Ecto neural progenitor cell (in vitro differentiated cells): ENCODE data around the gene BBS9.
"Not testable (repeated sequence)": the region's sequence is repeated elsewhere in the genome, so short reads cannot be mapped to it uniquely, and the experiment has no call there.

ENCODE experiments used
- DNase-seq: peaks from one replicate; pipeline ENCODE4 v3.0.0-alpha.2; 2018; ENCODE audit warnings: low spot score

The BBS9 gene

DNA sequence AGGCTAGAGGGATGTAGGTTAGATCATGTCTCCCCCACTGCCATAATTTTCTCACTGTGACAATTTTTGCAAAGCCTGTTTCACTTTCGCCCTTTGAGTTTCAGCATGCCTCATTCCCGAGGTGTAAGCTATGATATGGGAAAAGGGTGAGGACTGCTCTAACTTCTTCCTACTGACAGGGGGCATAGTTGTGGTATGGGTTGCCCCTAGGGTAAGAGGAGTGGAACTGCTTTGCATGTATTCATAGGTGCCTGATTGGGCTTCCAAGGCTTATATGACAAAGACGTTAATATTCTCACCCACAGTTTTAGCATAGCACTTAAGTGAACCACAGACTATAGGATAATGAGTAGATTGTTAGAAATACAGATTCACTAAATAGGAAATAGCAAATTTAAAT lies 148.7 kb downstream of the BBS9 start:
- no peak for DNase-seq

DNA sequence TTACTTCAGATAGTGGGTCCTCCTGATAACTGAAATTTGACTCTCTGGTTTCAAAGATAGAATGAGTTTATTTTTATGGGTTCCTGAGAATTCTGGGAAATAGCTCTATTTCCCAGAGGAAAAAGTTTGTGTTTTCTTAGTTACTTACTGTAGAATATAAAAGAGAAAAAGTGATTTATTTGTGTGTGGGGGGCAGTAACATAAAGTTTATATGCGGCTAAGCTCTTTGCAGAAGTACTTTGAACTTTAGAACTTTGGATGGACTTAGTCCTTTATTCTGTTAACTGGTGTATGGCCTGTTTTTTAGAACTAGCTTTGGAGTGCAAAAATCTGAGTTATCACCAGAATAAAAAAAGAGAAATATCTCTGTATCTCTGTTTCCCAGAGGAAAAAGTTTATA lies 157.1 kb downstream of the BBS9 start:
- DNase-seq, result no peak

DNA sequence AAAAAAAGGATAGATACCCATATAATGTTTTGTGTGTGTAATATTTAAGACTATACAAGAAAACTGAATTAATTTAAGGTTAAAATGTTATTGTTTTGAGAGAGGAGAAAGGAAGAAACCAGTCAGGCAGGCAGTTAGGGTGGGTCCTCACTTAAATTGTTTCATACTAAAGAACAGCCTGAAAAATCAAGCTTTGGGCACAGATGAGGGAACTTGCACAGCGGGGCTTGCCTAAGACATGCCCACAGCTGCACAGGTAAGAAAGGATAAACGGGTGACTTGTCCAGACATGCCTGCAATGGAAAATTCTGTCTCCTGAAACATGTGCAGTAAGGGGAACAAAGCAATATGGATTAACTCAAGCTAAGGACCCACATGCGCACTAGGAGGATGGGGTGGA lies 158.4 kb downstream of the BBS9 start:
- no peak for DNase-seq

DNA sequence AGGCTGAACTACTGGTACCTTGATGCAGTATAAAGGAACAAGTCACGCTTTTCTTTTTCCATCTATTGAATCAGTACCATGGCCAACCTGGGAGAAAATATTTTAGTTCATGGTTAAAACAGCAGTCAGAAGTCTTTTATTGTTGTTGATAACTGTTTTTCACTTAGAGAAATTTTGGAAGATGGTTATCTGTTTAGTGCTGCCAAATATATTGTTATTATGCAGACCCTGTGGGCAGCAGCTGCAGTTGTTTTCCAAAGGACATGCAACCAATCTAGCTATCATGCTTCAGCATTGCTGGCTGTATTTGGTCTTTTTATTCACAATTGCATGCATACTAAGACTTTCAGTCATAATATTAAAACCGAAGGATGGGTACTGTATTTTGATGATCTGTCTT lies 169.5 kb downstream of the BBS9 start:
- DNase-seq, result no peak

DNA sequence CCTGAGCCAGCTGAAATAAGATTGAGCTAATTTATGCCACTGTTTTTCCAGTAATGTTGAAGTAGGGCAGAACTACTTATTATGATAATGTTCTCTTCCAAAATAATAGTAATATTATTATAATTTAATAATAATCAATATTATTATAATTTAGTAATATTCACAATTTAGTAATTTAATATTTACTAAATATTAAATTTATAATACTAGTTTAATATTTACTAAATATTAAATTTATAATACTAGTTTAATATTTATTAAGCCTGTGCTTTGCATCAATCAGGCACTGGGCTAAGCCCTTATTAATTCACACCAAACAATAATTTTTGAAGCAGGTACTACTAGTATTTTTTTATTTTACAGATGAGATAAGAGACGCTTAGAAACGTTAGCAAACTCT lies 170.1 kb downstream of the BBS9 start:
- DNase-seq, result no peak

DNA sequence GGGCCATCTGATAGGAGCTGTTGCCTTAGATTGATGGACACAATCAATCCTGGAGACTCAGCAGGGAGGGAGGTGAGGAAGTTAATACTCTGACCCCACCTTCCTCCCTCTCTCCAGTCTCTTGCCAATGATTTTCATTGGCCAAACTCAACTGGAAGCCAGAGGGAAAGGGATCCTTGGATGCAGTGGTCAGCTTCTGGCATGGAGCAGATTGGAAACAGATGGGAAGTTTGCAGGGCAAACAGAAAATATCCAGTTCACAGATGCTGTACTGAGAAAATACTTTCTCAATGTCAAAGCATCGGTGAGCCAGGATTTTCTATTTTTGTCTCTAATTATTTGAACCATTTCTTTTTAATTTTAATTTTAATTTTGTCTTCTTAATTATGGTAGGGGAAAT lies 170.8 kb downstream of the BBS9 start:
- no peak for DNase-seq

DNA sequence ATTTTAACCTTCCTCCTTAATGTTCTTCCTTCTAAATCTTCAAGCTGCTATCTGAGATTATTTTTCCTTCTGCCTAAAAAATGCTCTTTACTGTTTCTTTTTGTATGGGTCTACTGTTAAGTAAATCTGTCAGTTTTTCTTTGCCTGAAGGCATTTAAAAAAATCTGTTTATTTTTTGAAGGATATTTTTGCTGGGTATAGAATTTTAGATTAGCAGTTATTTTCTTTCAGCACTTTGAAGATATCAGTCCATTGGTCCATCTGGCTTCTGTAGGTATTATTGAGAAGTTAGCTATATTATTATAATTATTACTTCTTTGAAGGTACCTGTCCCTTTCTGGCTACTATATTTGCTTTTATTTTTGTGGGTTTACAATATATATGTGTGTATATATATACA lies 171.4 kb downstream of the BBS9 start:
- DNase-seq, result no peak

DNA sequence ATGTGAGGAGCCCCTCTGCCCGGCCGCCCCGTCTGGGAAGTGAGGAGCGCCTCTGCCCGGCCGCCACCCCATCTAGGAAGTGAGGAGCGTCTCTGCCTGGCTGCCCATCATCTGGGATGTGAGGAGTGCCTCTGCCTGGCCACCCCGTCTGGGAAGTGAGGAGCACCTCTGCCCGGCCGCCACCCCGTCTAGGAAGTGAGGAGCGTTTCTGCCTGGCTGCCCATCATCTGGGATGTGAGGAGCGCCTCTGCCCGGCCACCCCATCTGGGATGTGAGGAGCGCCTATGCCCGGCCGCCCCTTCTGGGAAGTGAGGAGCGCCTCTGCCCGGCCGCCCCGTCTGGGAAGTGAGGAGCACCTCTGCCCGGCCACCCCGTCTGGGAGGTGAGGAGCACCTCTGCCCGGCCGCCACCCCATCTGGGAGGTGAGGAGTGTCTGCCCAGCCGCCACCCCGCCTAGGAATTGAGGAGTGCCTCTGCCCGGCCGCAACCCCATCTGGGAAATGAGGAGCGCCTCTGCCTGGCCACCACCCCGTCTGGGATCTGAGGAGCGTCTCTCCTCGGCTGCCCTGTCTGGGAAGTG lies 174.7 kb downstream of the BBS9 start:
- not testable (repeated sequence) for DNase-seq

DNA sequence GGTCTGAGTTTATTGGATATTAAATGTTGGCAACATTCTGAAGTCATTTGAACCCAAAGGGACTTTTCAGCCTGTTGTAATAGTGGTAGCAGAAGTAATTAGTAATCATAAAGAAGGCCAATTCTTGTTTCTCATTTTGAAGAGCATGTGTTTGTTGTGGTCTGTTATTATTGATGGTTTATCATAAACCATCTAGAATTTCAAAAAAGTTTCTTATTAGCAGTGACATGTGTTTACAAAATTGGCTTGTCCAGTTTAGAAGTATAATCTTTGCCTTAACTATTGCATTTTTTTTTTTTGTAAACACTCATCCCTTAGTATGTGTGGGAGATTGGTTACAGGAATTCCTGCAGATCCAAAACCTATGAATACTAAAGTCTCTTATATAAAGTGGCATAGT lies 177.8 kb downstream of the BBS9 start:
- DNase-seq, result no peak

DNA sequence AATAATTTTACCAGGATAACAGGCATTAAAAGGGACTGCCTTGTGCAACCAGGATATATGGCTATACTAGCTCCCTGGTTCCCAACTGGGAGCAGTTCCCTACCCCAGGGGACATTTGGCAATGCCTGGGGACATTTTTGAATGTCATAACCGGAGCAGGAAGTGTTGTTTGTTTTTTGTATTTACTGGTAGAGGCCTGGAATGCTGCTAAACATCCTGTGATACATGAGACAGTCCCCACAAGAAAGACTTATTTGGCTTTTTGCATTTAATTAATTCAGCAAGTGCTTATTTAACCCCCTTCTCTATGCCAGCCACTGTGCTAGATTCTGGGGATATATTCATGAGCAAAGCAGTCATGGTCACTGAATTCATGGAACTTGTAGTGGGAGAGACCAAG lies 181.2 kb downstream of the BBS9 start:
- DNase-seq, result no peak

DNA sequence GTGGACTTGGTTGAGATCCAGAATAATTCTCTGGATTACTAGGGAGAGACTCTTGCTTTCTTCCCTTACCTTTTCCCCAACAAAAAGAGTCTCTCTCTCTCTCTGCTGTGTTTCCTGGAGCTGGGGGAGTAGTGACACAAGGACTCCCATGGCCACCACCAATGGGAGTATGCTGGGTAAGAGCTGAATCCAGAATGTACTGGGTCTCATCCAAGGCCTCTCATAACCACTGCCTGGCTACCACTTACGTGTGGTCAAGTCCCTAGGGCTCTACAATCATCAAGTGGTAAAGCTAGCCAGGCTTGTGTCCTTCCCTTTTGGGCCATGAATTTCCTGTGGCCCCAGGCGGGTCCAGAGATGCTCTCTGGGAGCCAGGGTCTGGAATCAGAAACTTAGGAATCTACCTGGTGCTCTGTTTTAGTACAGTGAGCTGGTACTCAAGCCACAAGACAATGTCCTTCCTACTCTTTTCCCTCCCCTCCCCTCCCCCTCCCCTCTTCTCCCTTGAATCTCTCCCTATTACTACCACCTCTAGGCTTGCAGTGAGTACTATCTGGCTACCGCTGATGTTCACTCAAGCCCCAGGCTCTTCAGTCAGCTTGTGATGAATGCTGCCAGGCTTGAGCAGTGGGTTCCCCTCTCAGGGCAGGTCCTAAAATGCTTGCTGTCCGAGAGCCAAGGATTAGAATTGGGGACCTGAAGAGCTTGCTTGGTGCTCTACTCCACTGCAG lies 196.6 kb downstream of the BBS9 start:
- no peak for DNase-seq

DNA sequence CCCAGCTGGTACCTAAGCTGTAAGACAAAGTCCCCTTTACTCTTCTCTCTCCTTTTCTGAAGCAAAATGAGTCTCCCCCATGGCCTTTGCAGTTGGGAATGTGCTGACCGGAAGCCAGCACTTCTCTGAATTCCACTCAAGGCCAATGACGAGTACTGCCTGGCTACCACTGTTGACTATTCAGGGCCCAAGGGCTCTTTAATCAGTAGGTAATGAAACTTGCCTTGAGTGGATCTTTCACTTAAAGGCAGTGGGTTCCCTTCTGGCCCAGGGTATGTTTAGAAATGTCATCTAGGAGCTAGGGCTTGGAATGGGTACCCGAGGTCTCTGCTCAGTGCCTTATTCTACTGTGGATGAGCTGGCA lies 197.1 kb downstream of the BBS9 start:
- no peak for DNase-seq

DNA sequence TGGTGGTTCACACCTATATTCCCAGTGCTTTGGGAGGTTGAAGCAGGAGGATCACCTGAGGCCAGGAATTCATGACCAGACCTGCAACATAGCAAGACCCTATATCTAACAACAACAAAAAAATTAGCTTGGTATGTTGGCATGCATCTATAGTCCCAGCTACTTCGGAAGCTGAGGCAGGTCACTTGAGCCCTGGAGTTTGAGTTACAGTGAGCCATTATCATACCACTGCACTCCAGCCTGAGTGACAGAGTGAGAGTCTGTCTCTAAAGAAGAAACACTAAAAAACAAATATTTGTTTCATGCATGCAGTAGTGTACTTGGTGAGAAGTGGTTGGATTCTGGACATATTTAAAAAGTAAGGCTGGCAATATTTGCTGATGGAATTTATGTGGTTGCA lies 198.1 kb downstream of the BBS9 start:
- DNase-seq, result no peak

DNA sequence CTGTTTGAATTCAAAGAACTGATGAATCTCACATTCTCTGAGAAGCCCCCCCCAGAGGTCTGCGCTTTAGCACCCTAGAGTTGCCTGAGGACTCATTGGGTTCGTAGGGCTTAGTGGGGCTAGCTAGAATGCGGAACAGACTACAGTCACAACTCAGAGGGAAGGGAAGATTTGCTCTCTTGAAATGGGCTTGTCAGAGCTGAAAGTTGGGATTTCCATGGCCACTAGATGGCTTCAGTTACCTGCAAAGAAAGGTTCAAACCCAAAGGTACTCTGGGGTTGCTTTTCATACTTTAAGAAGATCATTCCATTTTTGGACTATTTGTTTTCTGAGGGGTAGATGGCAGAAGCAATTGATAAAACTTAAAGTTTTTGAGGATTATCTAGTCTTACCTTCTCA lies 205.0 kb downstream of the BBS9 start:
- no peak for DNase-seq

DNA sequence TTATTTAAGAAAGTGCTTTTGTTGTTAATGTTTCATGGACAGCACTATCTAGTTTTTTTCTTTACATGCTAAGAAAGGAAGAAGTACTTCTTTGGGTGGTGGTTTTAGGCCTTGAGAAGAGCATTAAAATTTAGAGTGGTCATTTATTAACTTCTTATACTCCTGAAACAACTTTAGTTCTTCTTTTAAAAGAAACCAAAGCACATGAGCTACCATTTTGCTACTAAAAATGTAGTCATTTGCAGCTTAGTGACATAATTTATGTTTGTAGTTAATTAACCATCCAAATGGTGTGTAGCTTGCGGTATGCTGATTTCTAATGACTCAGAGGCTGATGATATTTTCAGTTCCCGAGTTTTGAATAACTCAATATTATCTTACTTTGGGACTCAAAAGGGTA lies 207.5 kb downstream of the BBS9 start:
- DNase-seq, result no peak

DNA sequence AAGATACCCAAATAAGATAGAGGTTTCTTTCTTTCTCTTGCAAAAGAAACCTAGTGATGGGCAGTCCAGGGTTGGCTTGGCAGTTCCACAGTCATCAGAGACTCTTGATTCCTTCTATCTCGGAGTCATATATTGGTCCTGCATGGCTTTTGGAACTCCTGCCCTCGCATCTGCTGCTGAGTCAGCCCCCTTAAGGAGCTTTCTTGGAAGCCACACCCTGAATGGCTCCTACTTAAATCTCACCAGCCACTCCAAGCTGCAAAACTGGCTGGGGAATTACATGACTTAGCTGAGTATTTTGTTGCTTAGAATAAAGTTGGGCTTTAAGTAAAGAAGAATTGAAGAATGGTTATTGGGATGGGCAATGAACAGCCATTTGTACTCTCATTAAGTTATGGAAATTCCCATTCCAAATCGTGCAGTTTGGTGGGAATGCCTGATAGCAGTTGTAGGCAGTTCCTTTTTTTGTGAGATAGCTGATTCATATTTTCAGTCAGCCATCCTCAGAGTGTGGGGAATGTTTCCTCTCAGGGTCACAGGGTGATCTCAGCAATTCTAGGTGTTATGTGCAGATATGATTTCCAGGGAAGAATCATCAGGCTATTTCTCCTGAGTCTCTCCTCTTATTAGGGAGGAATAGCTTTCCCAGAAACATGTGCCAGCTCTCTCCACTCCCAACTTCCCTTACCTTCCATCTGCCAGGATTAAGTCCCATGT lies 209.9 kb downstream of the BBS9 start:
- no peak for DNase-seq

DNA sequence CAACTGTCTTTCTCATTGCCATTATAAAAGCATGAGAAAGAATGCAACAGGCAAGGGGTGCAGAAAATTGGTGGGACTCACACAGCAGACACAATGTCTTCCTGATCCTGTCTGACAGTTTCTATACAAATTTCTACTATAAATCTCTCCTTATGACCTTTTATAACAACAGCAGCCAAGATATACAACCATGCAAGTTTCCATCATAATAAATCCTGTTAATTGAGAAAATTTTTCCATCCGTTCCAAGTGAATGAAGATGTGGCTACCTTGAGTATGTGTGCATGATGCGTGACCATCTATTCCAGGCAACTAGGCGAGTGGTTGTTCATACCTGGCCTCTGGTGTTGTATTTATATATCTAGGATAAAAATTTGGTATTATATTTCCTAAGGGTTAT lies 216.7 kb downstream of the BBS9 start:
- DNase-seq, result no peak

DNA sequence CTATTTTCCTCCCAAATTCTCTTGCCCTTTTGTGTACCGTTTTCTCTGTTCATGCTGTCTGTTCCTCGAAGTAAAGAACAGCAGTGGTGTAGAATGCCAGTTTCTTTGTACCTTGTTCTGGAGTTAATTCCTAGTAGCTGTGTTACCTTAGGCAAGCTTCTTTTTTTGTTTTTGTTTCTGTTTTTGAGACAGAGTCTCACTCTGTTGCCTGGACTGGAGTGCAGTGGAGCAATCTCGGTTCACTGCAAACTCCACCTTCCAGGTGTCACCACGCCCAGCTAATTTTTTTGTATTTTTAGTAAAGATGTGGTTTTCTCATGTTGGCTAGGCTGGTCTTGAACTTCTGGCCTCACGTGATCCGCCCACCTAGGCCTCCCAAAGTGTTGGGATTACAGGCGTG lies 221.2 kb downstream of the BBS9 start:
- no peak for DNase-seq

DNA sequence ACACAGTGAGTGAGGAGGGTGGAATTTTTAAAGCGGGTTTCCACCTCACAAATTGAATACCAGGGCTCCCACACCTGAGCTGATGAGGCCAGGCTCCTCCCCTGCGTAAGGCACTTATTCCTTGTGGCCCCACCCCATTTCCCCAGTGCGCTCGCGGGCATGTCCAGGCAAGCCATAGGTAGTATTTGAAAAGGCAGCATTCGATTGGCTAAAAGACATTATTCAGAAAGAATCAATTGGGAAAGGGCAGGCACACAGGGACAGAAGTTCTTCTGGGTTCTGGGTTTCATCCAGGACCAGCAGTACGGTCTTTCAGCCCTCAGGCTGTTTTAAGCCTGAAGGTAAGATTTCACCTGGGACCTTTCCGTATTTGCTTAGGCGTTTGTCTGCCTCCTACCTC lies 222.3 kb downstream of the BBS9 start:
- DNase-seq, result peak; percentile 72

DNA sequence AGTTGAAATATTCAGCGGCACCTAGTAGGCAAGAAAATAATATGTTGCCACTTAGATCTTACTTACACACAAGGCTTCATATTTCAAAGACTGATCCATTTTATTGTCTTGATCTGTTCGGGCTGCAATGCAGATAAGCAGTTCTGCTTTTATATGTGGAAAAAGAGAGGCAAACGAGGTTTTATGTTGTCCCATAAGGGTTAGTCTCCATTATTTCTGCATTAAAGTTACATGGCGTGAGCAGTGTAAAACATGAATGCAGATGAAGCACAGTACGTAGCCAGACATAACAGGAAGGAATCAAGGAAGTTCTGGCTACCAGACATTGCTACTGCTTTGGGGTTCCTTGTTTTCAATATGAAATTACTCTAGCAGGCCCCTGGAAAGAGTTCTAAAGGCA lies 224.8 kb downstream of the BBS9 start:
- no peak for DNase-seq

DNA sequence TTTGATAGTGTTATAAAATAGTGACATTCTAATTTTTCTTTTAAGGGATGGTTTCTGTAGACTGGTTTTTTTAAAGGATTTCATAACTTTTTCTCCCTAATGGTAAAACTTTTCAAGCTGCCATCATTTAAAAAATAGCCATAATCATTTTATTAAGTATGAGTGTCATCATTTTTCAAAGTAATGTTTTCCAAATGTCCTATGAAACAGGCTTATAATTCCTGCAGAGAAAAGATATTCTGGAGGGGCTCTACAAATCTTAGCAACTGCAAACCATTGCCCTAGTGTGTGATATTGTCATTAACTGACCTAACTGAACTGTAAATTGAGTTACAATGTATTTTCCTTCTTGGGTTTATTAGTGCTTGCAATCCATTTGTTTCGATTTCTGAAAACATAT lies 226.0 kb downstream of the BBS9 start:
- no peak for DNase-seq

DNA sequence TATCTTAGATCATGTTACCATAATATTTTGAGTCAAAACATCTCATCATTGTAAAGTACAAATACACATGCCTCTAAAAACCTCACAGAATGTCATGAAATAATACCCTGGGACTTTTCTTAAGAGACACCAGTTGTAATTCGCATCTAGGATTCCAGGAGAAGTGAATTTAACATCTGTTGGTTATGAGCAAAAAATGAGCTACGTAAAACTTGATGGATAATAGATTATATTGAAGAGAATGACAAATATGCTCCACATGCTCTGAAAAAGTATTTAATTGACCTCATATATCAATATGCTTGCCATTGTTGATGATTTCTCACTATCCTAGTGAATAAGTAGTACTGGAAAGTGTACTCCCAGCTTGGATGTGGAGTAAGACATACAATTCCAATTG lies 227.0 kb downstream of the BBS9 start:
- no peak for DNase-seq

DNA sequence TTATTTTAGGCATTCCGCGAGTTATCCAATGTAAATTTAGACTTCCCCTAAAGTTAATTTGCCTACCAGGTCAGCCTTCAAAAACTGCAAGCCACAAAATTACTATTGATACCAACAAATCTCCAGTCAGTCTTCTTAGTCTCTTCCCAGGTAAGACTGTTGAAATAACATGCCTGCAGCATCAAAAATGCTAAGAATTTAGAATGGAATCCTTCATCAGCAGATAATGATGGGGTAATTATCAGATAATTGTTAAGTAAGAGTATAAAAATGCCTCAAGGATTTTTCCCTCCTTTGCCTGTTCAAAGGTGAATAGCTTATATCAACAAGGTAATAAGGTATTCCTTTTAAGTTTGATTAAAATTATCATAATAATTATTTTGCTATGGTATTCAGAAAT lies 228.5 kb downstream of the BBS9 start:
- DNase-seq, result no peak

DNA sequence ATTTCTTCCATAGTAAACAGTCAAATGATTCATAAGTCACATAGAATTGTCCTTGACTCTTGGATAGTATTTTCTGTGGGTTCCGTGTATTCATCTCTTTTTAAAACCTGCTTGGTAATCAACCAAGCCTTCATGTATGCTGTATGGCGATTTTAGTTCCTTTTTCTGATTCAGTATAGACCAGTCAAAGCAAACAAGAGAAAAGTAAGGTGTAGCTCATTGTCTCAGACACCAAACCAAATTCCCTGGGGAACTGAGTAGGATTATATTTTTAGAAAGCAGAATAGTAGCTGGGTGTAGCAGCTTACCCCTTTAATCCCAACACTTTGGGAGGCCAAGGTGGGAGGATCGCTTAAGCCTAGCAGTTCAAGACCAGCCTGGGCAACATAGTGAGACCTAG lies 240.5 kb downstream of the BBS9 start:
- DNase-seq, result no peak
